ENCODE results near the gene TBC1D4.

DNA sequence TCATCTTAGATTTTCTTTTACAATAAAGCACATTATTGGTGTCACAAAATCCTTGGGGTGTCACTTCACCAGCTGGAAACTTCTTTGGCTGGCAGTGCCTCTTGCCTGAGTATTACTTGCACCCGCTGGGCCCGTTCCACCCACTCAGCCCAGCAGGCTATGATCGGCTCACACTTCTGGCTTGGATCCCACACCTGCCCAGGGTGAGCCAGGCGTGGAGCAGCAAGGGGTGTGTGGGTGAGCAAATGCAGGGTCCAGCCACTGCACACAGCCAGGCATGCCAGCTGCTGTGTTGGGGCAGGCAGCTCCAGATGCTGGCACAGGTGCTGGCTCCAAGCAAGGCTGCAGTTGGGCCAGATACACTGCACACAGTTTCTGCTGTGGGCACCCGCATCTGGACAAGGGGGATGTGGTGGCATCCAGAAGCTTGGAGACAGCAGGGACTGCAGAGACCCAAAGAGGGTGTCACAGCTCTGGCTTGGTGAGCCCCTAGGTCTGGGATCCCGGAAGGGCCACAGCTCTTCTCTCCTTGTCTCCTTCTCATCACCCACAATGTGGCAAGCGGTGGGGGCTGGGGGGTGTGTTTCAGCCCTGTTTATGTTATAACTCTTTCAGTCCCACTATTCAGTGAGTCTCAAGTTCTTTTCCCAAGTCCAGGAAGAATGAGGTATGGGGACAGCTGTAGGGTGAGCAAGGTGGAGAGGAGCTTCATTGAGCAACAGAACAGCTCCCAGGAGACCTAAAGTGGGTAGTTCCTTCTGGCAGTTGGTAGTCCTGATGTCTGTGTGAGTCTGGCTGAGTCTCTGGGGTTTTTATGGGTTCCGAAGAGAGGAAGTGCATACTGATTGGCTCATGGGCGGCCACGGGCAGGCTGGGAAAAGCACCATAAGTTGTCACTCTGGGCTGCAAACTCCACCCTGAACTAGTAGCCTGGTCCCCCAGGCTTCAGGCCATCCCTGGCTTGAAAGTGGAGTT lies 25.3 kb upstream of the TBC1D4 start:
- TF ChIP-seq, protein P1, sequence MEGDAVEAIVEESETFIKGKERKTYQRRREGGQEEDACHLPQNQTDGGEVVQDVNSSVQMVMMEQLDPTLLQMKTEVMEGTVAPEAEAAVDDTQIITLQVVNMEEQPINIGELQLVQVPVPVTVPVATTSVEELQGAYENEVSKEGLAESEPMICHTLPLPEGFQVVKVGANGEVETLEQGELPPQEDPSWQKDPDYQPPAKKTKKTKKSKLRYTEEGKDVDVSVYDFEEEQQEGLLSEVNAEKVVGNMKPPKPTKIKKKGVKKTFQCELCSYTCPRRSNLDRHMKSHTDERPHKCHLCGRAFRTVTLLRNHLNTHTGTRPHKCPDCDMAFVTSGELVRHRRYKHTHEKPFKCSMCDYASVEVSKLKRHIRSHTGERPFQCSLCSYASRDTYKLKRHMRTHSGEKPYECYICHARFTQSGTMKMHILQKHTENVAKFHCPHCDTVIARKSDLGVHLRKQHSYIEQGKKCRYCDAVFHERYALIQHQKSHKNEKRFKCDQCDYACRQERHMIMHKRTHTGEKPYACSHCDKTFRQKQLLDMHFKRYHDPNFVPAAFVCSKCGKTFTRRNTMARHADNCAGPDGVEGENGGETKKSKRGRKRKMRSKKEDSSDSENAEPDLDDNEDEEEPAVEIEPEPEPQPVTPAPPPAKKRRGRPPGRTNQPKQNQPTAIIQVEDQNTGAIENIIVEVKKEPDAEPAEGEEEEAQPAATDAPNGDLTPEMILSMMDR (IDR thresholded peaks at IDR 0.05; ENCODE audit: insufficient read depth, low read depth, low read length): no peak
- no peak for TF ChIP-seq EZH2 (IDR thresholded peaks at IDR 0.05; ENCODE audit: insufficient read depth, low read length)

All from astrocyte (in vitro differentiated cells and primary cell).